Nephron (organoid): ENCODE measurements around the gene TMEM208.

ENCODE experiments used
- H3K27ac Mint-ChIP-seq, 3 experiments: 2 replicates each; pipeline ENCODE4 v1.8.0; 2020; ENCODE audit warnings: mixed read lengths in 3 of 3, mild to moderate bottlenecking in 2 of 3, moderate library complexity in 1 of 3
- H3K27me3 Mint-ChIP-seq: 2 replicates; pipeline ENCODE4 v1.8.0; 2021; ENCODE audit warnings: low read depth, mild to moderate bottlenecking, moderate library complexity, mixed read lengths
- H3K36me3 Mint-ChIP-seq: 2 replicates; pipeline ENCODE4 v1.8.0; 2020; ENCODE audit warnings: low read depth, mixed read lengths
- H3K4me1 Mint-ChIP-seq: 2 replicates; pipeline ENCODE4 v1.8.0; 2020; ENCODE audit warnings: mixed read lengths
- H3K4me3 Mint-ChIP-seq, 3 experiments: 2 replicates each; pipeline ENCODE4 v1.8.0; 2020; ENCODE audit warnings: mild to moderate bottlenecking in 3 of 3, mixed read lengths in 3 of 3, moderate library complexity in 2 of 3
- H3K9me3 Mint-ChIP-seq: 2 replicates; pipeline ENCODE4 v1.8.0; 2020; ENCODE audit warnings: mixed read lengths
- TF ChIP-seq, protein P1 (sequence below), 3 experiments: fragments of 200-600 bp; sonication (generic); IDR thresholded peaks; one replicate each; pipeline ENCODE4 v1.5.0; 2021; ENCODE audit warnings: antibody characterized with exemption in 3 of 3; ENCODE audit not compliant: unreplicated experiment in 3 of 3

TMEM208 gene

DNA sequence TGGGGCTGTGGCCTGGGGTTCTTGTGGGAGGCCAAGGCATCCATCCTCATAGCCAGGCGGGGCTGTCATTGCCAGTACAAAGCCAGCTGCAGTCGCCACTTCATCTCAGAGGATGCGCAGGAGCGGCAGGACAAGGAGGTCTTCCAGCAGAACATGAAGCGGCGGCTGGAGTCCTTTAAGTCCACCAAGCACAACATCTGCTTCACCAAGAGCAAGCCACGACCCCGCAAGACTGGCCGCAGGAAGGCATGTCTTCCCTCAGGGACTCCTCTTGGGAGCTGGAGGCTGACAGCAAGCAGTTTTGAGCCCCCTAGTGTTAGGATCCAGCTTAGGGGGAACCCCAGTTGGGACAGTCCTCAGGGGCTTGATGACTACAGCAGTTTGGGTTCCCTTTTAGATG, 37.3 kb downstream of the TMEM208 start:
- H3K9me3 Mint-ChIP-seq, result no peaks in the 10 kb centered on the region
- H3K27me3 Mint-ChIP-seq, result peaks cover 22% of the 10 kb centered on the region
- H3K4me3 Mint-ChIP-seq, result no peak overlapping the region
- TF ChIP-seq, protein P1, sequence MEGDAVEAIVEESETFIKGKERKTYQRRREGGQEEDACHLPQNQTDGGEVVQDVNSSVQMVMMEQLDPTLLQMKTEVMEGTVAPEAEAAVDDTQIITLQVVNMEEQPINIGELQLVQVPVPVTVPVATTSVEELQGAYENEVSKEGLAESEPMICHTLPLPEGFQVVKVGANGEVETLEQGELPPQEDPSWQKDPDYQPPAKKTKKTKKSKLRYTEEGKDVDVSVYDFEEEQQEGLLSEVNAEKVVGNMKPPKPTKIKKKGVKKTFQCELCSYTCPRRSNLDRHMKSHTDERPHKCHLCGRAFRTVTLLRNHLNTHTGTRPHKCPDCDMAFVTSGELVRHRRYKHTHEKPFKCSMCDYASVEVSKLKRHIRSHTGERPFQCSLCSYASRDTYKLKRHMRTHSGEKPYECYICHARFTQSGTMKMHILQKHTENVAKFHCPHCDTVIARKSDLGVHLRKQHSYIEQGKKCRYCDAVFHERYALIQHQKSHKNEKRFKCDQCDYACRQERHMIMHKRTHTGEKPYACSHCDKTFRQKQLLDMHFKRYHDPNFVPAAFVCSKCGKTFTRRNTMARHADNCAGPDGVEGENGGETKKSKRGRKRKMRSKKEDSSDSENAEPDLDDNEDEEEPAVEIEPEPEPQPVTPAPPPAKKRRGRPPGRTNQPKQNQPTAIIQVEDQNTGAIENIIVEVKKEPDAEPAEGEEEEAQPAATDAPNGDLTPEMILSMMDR (IDR thresholded peaks at IDR 0.05; ENCODE audit: unreplicated experiment in 3 of 3), result no peak
- no peak overlapping the region for H3K27ac Mint-ChIP-seq
- H3K4me1 Mint-ChIP-seq, result peaks cover 10% of the 10 kb centered on the region
- no peaks in the 10 kb centered on the region for H3K36me3 Mint-ChIP-seq

- Mint-ChIP-seq H3K4me3 (no peak overlapping the region), H3K27me3 (peaks cover 22% of the 10 kb centered on the region), H3K9me3 (no peaks in the 10 kb centered on the region), H3K27ac (no peak overlapping the region), H3K4me1 (peaks cover 10% of the 10 kb centered on the region), H3K36me3 (no peaks in the 10 kb centered on the region)
- TF ChIP-seq, protein P1 (IDR thresholded peaks at IDR 0.05; ENCODE audit: unreplicated experiment in 3 of 3), result no peak
These were observed 37.9 kb downstream of the TMEM208 start for GRCh38 chr16:67264866-67265265.

DNA sequence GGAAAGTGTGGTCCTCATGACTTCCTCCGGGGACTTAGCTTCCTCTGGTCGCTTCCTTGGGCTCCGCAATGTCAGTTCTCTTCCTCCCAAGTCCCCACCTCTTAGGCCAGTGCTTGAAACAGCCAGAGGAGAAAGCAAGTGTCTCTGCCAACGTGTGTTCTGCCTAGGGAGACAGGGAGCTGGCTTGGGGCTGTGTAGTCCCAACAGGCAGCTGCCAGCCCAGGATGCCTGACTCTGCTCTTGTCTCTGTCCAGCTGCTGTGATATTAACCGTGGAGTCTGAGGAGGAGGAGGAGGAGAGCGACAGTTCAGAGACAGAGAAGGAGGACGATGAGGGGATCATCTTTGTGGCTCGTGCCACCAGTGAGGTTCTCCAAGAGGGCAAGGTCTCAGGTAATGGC, 38.9 kb downstream of the TMEM208 start:
- peaks cover 22% of the 10 kb centered on the region for H3K27me3 Mint-ChIP-seq
- H3K4me1 Mint-ChIP-seq, result peaks cover 3% of the 10 kb centered on the region
- H3K4me3 Mint-ChIP-seq, result no peak overlapping the region
- TF ChIP-seq, protein P1 (IDR thresholded peaks at IDR 0.05; ENCODE audit: unreplicated experiment in 3 of 3), result no peak
- H3K36me3 Mint-ChIP-seq, result no peaks in the 10 kb centered on the region
- H3K9me3 Mint-ChIP-seq, result no peaks in the 10 kb centered on the region
- no peak overlapping the region for H3K27ac Mint-ChIP-seq

GRCh38 chr16:67268136-67268579, 41.2 kb downstream of the TMEM208 start:
- H3K9me3 Mint-ChIP-seq, result no peaks in the 10 kb centered on the region
- H3K4me1 Mint-ChIP-seq, result no peaks in the 10 kb centered on the region
- no peaks in the 10 kb centered on the region for H3K36me3 Mint-ChIP-seq
- TF ChIP-seq, protein P1 (IDR thresholded peaks at IDR 0.05; ENCODE audit: unreplicated experiment in 3 of 3), result no peak
- H3K27ac Mint-ChIP-seq, result no peak overlapping the region
- no peak overlapping the region for H3K4me3 Mint-ChIP-seq
- peaks cover 20% of the 10 kb centered on the region for H3K27me3 Mint-ChIP-seq

GRCh38 chr16:67269766-67270165, 42.8 kb downstream of the TMEM208 start:
- Mint-ChIP-seq H3K4me1 (no peaks in the 10 kb centered on the region), H3K27me3 (peaks cover 11% of the 10 kb centered on the region), H3K9me3 (no peaks in the 10 kb centered on the region), H3K4me3 (no peak overlapping the region), H3K27ac (no peak overlapping the region), H3K36me3 (no peaks in the 10 kb centered on the region)
- TF ChIP-seq, protein P1 (IDR thresholded peaks at IDR 0.05; ENCODE audit: unreplicated experiment in 3 of 3), result no peak

- no peaks in the 10 kb centered on the region for H3K36me3 Mint-ChIP-seq
- no peaks in the 10 kb centered on the region for H3K4me1 Mint-ChIP-seq
- no peaks in the 10 kb centered on the region for H3K9me3 Mint-ChIP-seq
- peaks cover 7% of the 10 kb centered on the region for H3K27me3 Mint-ChIP-seq
- H3K4me3 Mint-ChIP-seq, result no peak overlapping the region
- H3K27ac Mint-ChIP-seq, result no peak overlapping the region
- TF ChIP-seq, protein P1 (IDR thresholded peaks at IDR 0.05; ENCODE audit: unreplicated experiment in 3 of 3), result no peak
These were observed 44.0 kb downstream of the TMEM208 start for GRCh38 chr16:67270931-67271338.
